Measurements from ENCODE around the gene MICU1. TPM values are rescaled to one million over a fixed set of nuclear protein-coding genes. Genes with fewer than 3 reads are reported as not detected.
A peak's percentile ranks its signal among the peaks of the same experiment; 100 is the strongest.
"Not testable (repeated sequence)": the region's sequence is repeated elsewhere in the genome, so short reads cannot be mapped to it uniquely, and the experiment has no call there.

MICU1 gene
- total RNA-seq, 1 donor from 2014 or later, result 30.4 TPM

- peak; percentile 14 to 51 for DNase-seq (ENCODE audit: low read depth in 2 of 2)
These were observed 62.4 kb downstream of the MICU1 start for GRCh38 chr10:72563327-72563932.

DNA sequence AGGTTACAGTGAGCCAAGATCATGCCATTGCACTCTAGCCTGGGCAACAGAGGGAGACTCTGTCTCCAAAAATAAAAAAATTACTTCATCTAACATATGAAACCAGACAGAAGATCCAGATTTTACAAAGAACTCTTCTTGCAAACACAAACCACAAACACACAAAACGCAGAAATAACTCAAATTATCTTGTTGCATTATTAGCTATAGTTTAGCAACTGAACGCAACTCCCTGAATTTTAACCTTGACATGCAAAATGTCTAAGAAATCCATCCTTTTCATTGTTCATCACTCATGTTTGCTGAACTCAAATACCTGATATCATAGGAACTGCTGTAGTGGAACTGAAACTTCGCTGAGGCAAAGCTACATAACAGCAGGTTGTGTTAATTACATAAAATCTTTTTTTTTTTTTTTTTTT, 64.1 kb downstream of the MICU1 start:
- no peak for DNase-seq (ENCODE audit: low read depth in 2 of 2)

DNA sequence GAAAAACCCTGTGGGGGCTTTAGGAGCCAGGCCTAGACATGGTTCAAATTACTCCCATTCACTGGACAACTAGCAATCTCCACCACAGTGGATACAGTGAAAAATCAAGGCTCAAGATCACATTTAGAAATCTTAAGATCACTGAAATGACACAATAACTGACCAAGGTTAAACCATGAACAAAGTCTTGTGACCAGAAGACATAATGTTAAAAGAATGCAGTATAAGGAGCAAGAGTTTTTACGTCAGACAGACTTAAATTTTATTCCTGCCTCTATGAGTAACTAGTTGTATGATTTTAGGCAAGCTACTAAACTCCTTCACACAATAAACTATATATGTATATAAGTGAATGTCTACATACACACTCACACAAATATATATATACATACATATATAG, 68.5 kb downstream of the MICU1 start:
- no peak for DNase-seq (ENCODE audit: low read depth in 2 of 2)

DNA sequence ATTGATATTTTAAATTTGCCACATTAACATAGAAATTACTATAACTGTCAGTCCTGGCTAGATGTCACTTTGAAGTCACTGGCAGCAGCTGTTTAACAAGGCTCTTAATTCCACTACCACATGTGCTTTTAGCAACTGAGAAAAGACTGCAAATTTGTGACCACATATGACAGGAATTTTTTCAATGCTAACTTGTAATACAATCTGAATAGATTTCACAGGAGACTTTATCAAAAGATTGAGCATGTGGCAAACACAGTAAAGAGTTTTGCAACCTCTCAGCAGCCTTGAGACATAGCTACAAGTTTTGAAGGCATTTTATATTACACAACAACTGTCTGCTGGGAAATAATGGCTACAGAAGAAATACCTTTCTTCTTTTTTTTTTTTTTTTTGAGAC, 73.0 kb downstream of the MICU1 start:
- no peak for DNase-seq (ENCODE audit: low read depth in 2 of 2)

DNA sequence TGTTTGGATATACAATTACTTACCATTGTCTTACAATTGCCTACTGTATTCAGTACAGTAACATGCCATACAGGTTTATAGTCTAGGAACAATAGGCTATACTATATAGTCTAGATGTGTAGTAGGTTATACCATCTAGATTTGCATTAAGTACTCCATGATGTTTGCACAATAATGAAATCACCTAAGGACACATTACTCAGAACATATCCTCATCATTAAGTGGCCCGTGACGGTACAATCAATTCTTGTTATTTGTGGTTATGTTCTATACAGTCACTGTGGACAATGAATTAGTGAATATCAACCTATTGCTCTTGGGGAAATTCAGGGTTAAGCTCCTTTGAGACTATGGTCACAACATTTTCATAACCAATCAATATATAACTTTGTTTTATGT, 75.6 kb downstream of the MICU1 start:
- DNase-seq (ENCODE audit: low read depth in 2 of 2), result no peak

DNA sequence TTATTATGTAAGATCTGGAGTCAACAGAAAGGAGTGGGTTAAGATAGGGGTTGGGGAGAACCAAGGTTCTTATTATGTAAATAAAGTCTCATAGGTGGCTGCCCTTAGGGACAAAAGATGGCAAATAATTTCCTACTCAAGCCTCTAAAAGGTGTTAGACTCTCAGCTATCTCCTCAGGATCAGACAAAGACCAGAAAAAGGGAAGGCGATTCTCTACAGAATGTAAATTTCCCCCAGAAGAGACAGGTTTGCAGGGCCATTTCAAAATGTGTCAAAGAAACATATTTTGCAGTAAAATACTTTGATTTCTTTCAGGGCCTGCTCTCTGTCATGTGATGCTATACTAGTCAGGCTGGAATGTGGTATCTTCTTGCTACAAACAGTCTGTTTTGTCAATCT, 80.3 kb downstream of the MICU1 start:
- DNase-seq (ENCODE audit: low read depth in 2 of 2), result no peak

DNA sequence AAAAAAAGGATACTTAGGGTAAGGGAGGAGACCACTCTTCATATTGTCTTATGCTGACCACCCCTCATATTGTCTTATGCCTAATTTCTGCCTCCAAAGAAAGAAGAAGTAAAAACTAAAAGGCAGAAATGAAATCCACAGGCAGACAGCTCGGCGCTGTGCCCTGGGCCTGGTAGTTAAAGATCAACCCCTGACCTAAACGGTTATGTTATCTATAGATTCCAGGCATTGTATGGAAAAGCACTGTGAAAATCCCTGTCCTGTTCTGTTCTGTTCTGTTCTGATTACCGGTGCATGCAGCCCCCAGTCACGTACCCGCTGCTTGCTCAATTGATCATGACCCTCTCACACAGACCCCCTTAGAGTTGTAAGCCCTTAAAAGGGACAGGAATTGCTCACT, 82.0 kb downstream of the MICU1 start:
- not testable (repeated sequence) for DNase-seq (ENCODE audit: low read depth in 2 of 2)

- DNase-seq (ENCODE audit: low read depth in 2 of 2), result no peak
These were observed 83.5 kb downstream of the MICU1 start for GRCh38 chr10:72542396-72542815.

DNA sequence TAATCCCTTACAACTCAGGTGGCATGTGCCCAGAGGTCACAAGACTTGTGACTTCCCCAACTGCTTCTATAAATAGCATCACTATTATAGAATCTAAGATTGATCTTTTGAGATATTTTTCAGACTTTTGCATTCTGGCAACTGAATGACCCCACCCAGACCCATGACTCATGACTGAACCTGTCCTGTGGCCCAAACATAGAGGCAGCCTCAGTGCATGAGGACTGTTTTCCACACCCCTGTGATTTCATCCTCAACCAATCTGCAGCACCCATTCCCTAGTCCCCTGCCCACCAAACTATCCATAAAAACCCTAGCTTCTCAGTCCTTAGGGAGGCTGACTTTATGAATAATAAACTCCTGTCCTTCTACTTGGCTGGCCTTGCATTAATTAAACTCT, 84.5 kb downstream of the MICU1 start:
- no peak for DNase-seq (ENCODE audit: low read depth in 2 of 2)

- DNase-seq (ENCODE audit: low read depth in 2 of 2), result no peak
These were observed 85.6 kb downstream of the MICU1 start for GRCh38 chr10:72540193-72540807.

DNA sequence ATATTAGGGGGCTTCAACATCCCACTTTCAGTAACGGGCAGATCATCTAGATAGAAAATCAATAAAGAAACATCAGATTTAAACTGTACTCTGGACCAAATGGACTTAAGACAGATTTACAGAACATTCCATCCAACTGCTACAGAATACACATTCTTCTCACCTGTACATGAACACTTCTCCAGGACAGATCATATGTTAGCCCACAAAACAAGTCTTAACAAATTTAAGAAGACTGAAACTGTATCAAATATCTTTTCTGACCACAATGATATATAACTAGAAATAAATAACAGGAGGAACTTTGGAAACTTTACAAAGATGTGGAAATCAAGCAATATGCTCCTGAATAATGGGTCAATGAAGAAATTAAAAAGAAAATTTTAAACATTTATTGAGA, 86.7 kb downstream of the MICU1 start:
- DNase-seq (ENCODE audit: low read depth in 2 of 2), result no peak

DNA sequence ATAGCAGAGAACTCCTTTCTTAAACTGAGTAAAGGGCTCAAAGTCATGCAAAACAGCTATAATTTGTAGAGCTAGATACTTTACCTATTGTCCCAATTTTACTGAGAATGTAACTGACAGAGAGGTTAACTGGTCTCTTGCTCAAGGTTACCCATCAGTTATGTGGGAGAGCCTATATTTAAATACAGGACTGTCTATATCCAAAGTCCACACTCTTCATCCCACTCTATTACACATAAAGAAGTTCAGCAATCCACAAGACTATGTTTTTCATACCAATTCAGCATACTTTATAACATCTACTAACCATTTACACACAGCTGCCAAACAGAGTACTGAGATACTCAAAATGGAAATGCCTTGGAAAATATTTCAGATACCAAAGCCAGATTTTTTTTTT, 100.2 kb downstream of the MICU1 start:
- no peak for DNase-seq (ENCODE audit: low read depth in 2 of 2)

DNA sequence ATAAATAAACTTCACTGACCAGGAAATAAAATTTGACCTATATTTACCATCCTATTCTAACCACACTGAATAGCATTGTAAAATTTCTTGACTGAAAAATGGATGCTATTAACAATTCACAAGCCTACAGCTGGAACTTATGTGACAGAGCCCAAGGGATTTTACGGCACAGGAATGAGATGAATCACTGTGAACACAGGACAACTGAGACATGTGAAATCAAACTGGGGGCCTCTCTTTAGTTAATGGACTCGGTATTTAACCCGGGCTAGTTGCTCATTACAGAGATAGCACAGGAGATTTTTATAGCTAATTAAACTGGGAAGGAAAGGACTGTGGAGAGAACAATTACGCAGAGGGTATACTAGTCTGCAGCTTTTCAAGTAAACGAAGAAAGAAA, 100.6 kb downstream of the MICU1 start:
- peak in 1 of 2 donors; percentile 5 for DNase-seq (ENCODE audit: low read depth in 2 of 2)

- DNase-seq (ENCODE audit: low read depth in 2 of 2), result no peak
These were observed 101.4 kb downstream of the MICU1 start for GRCh38 chr10:72524489-72524888.

DNA sequence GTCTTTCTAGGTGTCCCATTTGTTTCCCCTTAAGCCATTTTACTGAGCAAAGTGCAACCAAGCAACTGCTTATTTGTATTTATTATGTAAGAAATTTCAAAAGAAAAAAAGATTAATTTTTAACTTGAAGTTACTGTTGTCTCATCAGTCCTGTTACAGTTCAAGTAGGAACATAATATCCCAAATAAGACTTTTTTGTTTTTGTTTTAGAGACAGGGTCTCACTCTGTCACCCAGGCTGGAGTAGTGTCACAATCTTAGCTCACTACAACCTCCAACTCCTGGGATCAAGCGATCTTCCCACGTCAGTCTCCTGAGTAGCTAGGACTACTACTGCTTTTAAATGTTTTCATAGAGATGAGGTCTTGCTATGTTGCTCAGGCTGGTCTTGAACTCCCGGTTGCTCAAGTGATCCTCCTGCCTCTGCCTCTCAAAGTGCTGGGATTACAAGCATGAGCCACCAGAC, 101.9 kb downstream of the MICU1 start:
- no peak for DNase-seq (ENCODE audit: low read depth in 2 of 2)

- no peak for DNase-seq (ENCODE audit: low read depth in 2 of 2)
These were observed 102.8 kb downstream of the MICU1 start for GRCh38 chr10:72523062-72523461.

GRCh38 chr10:72517244-72517643, 108.6 kb downstream of the MICU1 start:
- no peak for DNase-seq (ENCODE audit: low read depth in 2 of 2)

- no peak for DNase-seq (ENCODE audit: low read depth in 2 of 2)
These were observed 110.4 kb downstream of the MICU1 start for GRCh38 chr10:72515455-72515854.

DNA sequence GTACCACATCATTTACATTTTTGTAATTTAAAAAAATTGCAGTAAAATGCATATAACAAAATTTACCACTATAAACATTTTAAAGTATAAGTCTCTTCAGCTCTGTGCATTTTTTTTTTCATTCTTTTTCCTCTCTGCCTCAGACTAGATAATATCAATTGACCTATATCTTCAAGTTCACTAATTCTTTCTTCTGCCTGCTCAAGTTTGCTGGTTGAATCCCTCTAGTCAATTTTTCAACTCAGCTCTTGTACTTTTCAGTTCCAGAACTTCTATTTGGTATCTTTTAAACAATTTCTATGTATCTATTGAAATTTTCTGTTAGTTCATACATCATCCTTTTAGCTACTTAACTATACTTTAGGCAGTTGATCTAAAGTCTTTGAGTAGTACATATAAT, 112.0 kb downstream of the MICU1 start:
- DNase-seq (ENCODE audit: low read depth in 2 of 2), result no peak

GRCh38 chr10:72511459-72511858, 114.4 kb downstream of the MICU1 start:
- DNase-seq (ENCODE audit: low read depth in 2 of 2), result no peak

- DNase-seq (ENCODE audit: low read depth in 2 of 2), result no peak
These were observed 115.9 kb downstream of the MICU1 start for GRCh38 chr10:72509941-72510340.

DNA sequence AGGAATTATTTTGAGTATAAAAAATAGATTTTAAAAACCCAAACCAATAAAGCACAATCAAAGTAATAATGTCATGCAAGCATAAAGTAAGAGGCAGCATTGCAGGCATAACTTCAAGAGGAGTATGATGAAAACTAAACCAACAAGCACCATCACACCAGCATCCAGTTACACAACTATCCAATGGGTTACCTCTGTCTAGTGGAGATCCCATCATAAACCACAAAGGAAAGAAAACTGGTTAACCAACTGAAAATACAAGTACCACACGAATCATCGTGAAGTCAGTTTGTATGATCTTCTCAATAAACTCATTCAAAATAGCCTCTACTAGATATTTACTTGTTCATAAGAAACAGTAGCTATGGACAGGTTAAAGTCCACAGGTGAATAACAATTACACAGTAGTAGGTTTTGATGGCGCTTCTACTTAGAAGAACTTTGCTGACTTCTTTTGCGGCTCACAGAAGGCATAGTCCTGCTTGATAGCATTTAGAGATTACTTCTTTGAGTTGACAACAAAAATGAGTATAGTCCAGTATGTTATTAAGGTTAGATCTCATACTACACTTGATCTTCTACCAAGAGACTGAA, 116.6 kb downstream of the MICU1 start:
- DNase-seq (ENCODE audit: low read depth in 2 of 2), result no peak

- DNase-seq (ENCODE audit: low read depth in 2 of 2), result no peak
These were observed 117.8 kb downstream of the MICU1 start for GRCh38 chr10:72508033-72508432.
